Duodenal mucosa (tissue), 2 donors: Measurements from ENCODE around the gene TMEM61.
"Not testable (repeated sequence)": the region's sequence is repeated elsewhere in the genome, so short reads cannot be mapped to it uniquely, and the experiment has no call there.

Experiments used
- H3K27ac ChIP-seq: one replicate; pipeline ENCODE4 v1.7.0; 2013; ENCODE audit warnings: low read depth, low read length
- H3K27me3 ChIP-seq, 2 donors: one replicate each; pipeline ENCODE4 v1.7.0; 2013; ENCODE audit warnings: low read length in 2 of 2, control low read depth in 1 of 2; ENCODE audit not compliant: insufficient read depth in 2 of 2, control insufficient read depth in 1 of 2
- H3K36me3 ChIP-seq, 2 donors: one replicate each; pipeline ENCODE4 v1.7.0; 2013; ENCODE audit warnings: low read length in 2 of 2, control low read depth in 1 of 2; ENCODE audit not compliant: insufficient read depth in 2 of 2, control insufficient read depth in 1 of 2
- H3K4me1 ChIP-seq, 2 donors: one replicate each; pipeline ENCODE4 v1.7.0; 2013; ENCODE audit warnings: low read length in 2 of 2, control low read depth in 1 of 2; ENCODE audit not compliant: insufficient read depth in 2 of 2, control insufficient read depth in 1 of 2
- H3K4me3 ChIP-seq, 2 donors: one replicate each; pipeline ENCODE4 v1.7.0; 2013; ENCODE audit warnings: low read length in 2 of 2, low read depth in 1 of 2
- H3K9ac ChIP-seq, 2 donors: one replicate each; pipeline ENCODE4 v1.7.0; 2013; ENCODE audit warnings: low read length in 2 of 2, low read depth in 1 of 2
- H3K9me3 ChIP-seq, 2 donors: one replicate each; pipeline ENCODE4 v1.7.0; 2013; ENCODE audit warnings: low read length in 2 of 2, control low read depth in 1 of 2; ENCODE audit not compliant: control insufficient read depth in 1 of 2

The TMEM61 gene

GRCh38 chr1:54959241-54959640 is 21.2 kb upstream of the TMEM61 start:
- no peak overlapping the region for H3K4me3 ChIP-seq
- no peak overlapping the region for H3K27ac ChIP-seq
- H3K4me1 ChIP-seq, result no peaks in the 10 kb centered on the region
- no peaks in the 10 kb centered on the region for H3K36me3 ChIP-seq
- no peak overlapping the region for H3K9ac ChIP-seq
- no peaks in the 10 kb centered on the region for H3K27me3 ChIP-seq
- peaks cover 0 to 3% of the 10 kb centered on the region in 2 donors for H3K9me3 ChIP-seq

GRCh38 chr1:54962612-54963395 is 17.6 kb upstream of the TMEM61 start:
- no peaks in the 10 kb centered on the region for H3K27me3 ChIP-seq
- H3K4me3 ChIP-seq, result no peak overlapping the region
- no peaks in the 10 kb centered on the region for H3K36me3 ChIP-seq
- peaks cover 0 to 3% of the 10 kb centered on the region in 2 donors for H3K9me3 ChIP-seq
- no peak overlapping the region for H3K27ac ChIP-seq
- no peak overlapping the region for H3K9ac ChIP-seq
- H3K4me1 ChIP-seq, result peaks cover 0 to 6% of the 10 kb centered on the region in 2 donors

GRCh38 chr1:54963829-54964228 is 16.6 kb upstream of the TMEM61 start:
- not testable (repeated sequence) for H3K4me1 ChIP-seq

GRCh38 chr1:54965624-54966340 is 14.6 kb upstream of the TMEM61 start:
- H3K9ac ChIP-seq, result no peak overlapping the region
- no peaks in the 10 kb centered on the region for H3K9me3 ChIP-seq
- H3K4me3 ChIP-seq, result no peak overlapping the region
- no peak overlapping the region for H3K27ac ChIP-seq
- H3K36me3 ChIP-seq, result no peaks in the 10 kb centered on the region
- H3K4me1 ChIP-seq, result peaks cover 3 to 8% of the 10 kb centered on the region in 2 donors
- no peaks in the 10 kb centered on the region for H3K27me3 ChIP-seq

More at GRCh38 chr1:54963829-54964228, 16.6 kb upstream of the TMEM61 start:
- not testable (repeated sequence) for H3K27me3 ChIP-seq, H3K9me3 ChIP-seq, H3K27ac ChIP-seq, H3K4me3 ChIP-seq, H3K9ac ChIP-seq, H3K36me3 ChIP-seq

- Histone ChIP-seq H3K4me3 (no peak overlapping the region), H3K27me3 (peaks cover 0 to 2% of the 10 kb centered on the region in 2 donors), H3K9me3 (no peaks in the 10 kb centered on the region), H3K9ac (no peak overlapping the region), H3K27ac (no peak overlapping the region), H3K4me1 (peaks cover 9 to 14% of the 10 kb centered on the region in 2 donors), H3K36me3 (no peaks in the 10 kb centered on the region)
Observed at GRCh38 chr1:54967372-54967771, 13.1 kb upstream of the TMEM61 start.

GRCh38 chr1:54968551-54968950 is 11.9 kb upstream of the TMEM61 start:
- Histone ChIP-seq H3K9ac (no peak overlapping the region), H3K27me3 (peaks cover 0 to 3% of the 10 kb centered on the region in 2 donors), H3K36me3 (no peaks in the 10 kb centered on the region), H3K4me3 (no peak overlapping the region), H3K27ac (no peak overlapping the region), H3K9me3 (no peaks in the 10 kb centered on the region), H3K4me1 (peaks cover 9 to 17% of the 10 kb centered on the region in 2 donors)

- Histone ChIP-seq H3K4me3 (no peak overlapping the region), H3K4me1 (peaks cover 9 to 18% of the 10 kb centered on the region in 2 donors), H3K27me3 (peaks cover 0 to 3% of the 10 kb centered on the region in 2 donors), H3K27ac (no peak overlapping the region), H3K36me3 (no peaks in the 10 kb centered on the region), H3K9ac (no peak overlapping the region), H3K9me3 (no peaks in the 10 kb centered on the region)
Observed at GRCh38 chr1:54969879-54970278, 10.5 kb upstream of the TMEM61 start.

- no peak overlapping the region for H3K9ac ChIP-seq
- H3K36me3 ChIP-seq, result no peaks in the 10 kb centered on the region
- no peak overlapping the region for H3K27ac ChIP-seq
Observed at GRCh38 chr1:54970901-54971300, 9.5 kb upstream of the TMEM61 start.

GRCh38 chr1:54971317-54971791 is 9.1 kb upstream of the TMEM61 start:
- H3K4me3 ChIP-seq, result no peak overlapping the region
- peaks cover 9 to 12% of the 10 kb centered on the region in 2 donors for H3K4me1 ChIP-seq
- no peaks in the 10 kb centered on the region for H3K36me3 ChIP-seq
- H3K27me3 ChIP-seq, result peaks cover 0 to 3% of the 10 kb centered on the region in 2 donors
- H3K9ac ChIP-seq, result no peak overlapping the region
- H3K9me3 ChIP-seq, result no peaks in the 10 kb centered on the region
- no peak overlapping the region for H3K27ac ChIP-seq

More at GRCh38 chr1:54970901-54971300, 9.5 kb upstream of the TMEM61 start:
- H3K4me3 ChIP-seq, result no peak overlapping the region
- H3K27me3 ChIP-seq, result peaks cover 0 to 3% of the 10 kb centered on the region in 2 donors
- no peaks in the 10 kb centered on the region for H3K9me3 ChIP-seq
- H3K4me1 ChIP-seq, result peaks cover 9 to 13% of the 10 kb centered on the region in 2 donors

- peaks cover 9 to 12% of the 10 kb centered on the region in 2 donors for H3K4me1 ChIP-seq
- H3K4me3 ChIP-seq, result no peak overlapping the region
- no peak overlapping the region for H3K27ac ChIP-seq
- peaks cover 0 to 3% of the 10 kb centered on the region in 2 donors for H3K27me3 ChIP-seq
- H3K9me3 ChIP-seq, result no peaks in the 10 kb centered on the region
- H3K9ac ChIP-seq, result no peak overlapping the region
- H3K36me3 ChIP-seq, result no peaks in the 10 kb centered on the region
Observed at GRCh38 chr1:54972436-54972835, 8.0 kb upstream of the TMEM61 start.
